ENCODE data around the gene WDFY1. TPM values are rescaled to one million over a fixed set of nuclear protein-coding genes. Genes with fewer than 3 reads are reported as not detected.

The WDFY1 gene
- total and polyA plus RNA-seq, 3 donors from 2014 or later: 29.5 to 62.9 (median 49.4) TPM

GRCh38 chr2:223888251-223888650 lies 56.9 kb downstream of the WDFY1 start:
- Histone ChIP-seq H3K27me3 (no peaks in the 10 kb centered on the region), H3K4me1 (no peaks in the 10 kb centered on the region), H3K9me3 (no peaks in the 10 kb centered on the region), H3K4me3 (no peak overlapping the region), H3K27ac (no peak overlapping the region), H3K36me3 (ENCODE audit: low read depth, missing control alignments) (no peaks in the 10 kb centered on the region)
- DNase-seq: no peak
- 98 to 100% methylated on average over 2 of the region's 2 CpGs for whole genome bisulfite sequencing, 2 donors
- TF ChIP-seq POLR2A (IDR thresholded peaks at IDR 0.05): no peak
- TF ChIP-seq, protein P1, sequence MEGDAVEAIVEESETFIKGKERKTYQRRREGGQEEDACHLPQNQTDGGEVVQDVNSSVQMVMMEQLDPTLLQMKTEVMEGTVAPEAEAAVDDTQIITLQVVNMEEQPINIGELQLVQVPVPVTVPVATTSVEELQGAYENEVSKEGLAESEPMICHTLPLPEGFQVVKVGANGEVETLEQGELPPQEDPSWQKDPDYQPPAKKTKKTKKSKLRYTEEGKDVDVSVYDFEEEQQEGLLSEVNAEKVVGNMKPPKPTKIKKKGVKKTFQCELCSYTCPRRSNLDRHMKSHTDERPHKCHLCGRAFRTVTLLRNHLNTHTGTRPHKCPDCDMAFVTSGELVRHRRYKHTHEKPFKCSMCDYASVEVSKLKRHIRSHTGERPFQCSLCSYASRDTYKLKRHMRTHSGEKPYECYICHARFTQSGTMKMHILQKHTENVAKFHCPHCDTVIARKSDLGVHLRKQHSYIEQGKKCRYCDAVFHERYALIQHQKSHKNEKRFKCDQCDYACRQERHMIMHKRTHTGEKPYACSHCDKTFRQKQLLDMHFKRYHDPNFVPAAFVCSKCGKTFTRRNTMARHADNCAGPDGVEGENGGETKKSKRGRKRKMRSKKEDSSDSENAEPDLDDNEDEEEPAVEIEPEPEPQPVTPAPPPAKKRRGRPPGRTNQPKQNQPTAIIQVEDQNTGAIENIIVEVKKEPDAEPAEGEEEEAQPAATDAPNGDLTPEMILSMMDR (IDR thresholded peaks at IDR 0.05): no peak
- intact Hi-C loops (cut with DNase I; ENCODE audit: low total_unique reads): no loop called here

DNA sequence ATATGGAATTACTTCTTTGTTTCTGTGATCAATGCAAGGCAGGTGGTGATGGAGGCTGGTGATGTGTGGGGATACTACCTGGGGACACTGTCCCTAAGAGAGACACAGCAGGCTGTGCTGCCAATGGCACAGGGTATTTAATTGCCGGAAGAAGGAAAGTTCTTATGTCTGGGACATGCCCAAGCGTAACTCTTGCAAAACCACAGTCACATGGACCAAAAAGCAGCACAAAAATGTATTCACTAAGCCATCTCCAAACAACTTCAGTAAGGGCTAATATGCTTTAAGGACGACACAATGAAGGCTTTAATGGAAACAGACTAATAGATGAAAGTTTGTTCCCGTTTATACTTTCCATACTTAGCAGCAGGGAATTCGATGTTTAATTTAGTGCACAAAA lies 58.0 kb downstream of the WDFY1 start:
- no peak for TF ChIP-seq POLR2A (IDR thresholded peaks at IDR 0.05)
- TF ChIP-seq, protein P1 (IDR thresholded peaks at IDR 0.05): no peak
- intact Hi-C loops (cut with DNase I; ENCODE audit: low total_unique reads): no loop called here
- H3K27me3 ChIP-seq: no peaks in the 10 kb centered on the region
- H3K36me3 ChIP-seq (ENCODE audit: low read depth, missing control alignments): no peaks in the 10 kb centered on the region
- no peaks in the 10 kb centered on the region for H3K9me3 ChIP-seq
- H3K27ac ChIP-seq: no peak overlapping the region
- no peak overlapping the region for H3K4me3 ChIP-seq
- no peak for DNase-seq
- 85 to 87% methylated on average over 5 of the region's 5 CpGs for WGBS, 2 donors
- no peaks in the 10 kb centered on the region for H3K4me1 ChIP-seq

DNA sequence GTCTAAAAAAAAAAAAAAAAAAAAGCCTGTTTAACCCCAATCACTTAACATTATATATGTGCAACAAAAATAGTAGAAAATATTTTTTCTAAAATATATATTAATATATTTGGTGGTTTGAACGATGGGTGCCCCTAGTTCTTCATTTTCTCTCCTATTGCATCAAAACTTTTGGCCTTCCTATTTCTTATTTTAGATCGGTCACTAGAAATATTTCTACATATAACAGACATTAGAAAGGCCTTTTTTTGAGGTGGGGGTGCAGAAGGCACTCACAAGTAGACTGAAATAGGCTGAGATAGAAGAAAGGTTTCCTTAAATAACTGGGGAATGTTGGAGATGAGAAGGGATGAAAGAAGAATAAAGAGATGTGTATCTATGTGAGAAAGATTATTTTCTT lies 58.4 kb downstream of the WDFY1 start:
- TF ChIP-seq, protein P1 (IDR thresholded peaks at IDR 0.05): no peak
- TF ChIP-seq POLR2A (IDR thresholded peaks at IDR 0.05): no peak
- Histone ChIP-seq H3K27ac (no peak overlapping the region), H3K36me3 (ENCODE audit: low read depth, missing control alignments) (no peaks in the 10 kb centered on the region), H3K9me3 (no peaks in the 10 kb centered on the region), H3K4me3 (no peak overlapping the region), H3K27me3 (no peaks in the 10 kb centered on the region), H3K4me1 (no peaks in the 10 kb centered on the region)
- DNase-seq: no peak
- 0% methylated on average over 2 of the region's 2 CpGs for WGBS, 2 donors
- intact Hi-C loops (cut with DNase I; ENCODE audit: low total_unique reads): no loop called here

DNA sequence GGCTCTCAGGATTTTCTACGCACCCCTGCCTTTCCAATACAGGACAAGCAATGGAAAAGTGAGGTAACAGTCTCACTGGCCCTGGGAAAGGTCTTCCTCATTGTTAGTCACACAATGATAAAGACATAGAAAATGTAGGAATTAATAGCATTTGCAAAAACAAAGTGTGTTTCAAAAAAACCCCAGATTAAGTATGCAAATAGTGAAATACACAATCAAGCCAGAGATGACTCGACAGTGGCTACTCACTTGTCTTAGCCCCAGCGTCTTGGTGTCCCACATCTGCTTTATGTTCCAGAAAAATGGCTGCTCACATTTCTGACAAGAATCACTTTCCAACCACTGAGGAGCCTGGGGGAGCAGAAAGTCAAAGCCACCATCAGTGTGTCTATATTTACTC lies 60.7 kb downstream of the WDFY1 start:
- DNase-seq: no peak
- H3K36me3 ChIP-seq (ENCODE audit: low read depth, missing control alignments): no peaks in the 10 kb centered on the region
- intact Hi-C loops (cut with DNase I; ENCODE audit: low total_unique reads): no loop called here
- H3K27me3 ChIP-seq: no peaks in the 10 kb centered on the region
- no peak overlapping the region for H3K27ac ChIP-seq
- WGBS, 2 donors: 87 to 95% methylated on average over 3 of the region's 3 CpGs
- no peak overlapping the region for H3K4me3 ChIP-seq
- no peaks in the 10 kb centered on the region for H3K4me1 ChIP-seq
- H3K9me3 ChIP-seq: no peaks in the 10 kb centered on the region
- no peak for TF ChIP-seq POLR2A (IDR thresholded peaks at IDR 0.05)
- TF ChIP-seq, protein P1 (IDR thresholded peaks at IDR 0.05): no peak

DNA sequence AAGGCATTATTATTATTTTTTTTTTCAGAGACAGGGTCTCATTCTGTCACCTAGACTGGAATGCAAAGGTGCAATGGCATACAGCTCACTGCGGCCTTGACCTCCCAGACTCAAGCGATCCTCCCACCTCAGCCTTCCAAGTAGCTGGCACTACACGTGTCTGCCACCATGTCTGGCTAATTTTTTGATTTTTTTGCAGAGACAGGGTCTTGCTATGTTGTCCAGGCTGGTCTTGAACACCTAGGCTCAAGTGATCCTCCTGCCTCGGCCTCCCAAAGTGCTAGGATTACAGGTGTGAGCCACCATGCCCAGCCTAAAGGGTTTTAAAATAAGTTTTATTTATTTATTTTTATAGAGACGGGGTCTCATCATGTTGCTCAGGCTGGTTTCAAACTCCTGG lies 62.4 kb downstream of the WDFY1 start:
- Histone ChIP-seq H3K27me3 (no peaks in the 10 kb centered on the region), H3K27ac (no peak overlapping the region), H3K4me1 (no peaks in the 10 kb centered on the region), H3K4me3 (no peak overlapping the region), H3K9me3 (no peaks in the 10 kb centered on the region), H3K36me3 (ENCODE audit: low read depth, missing control alignments) (no peaks in the 10 kb centered on the region)
- no peak for DNase-seq
- TF ChIP-seq, protein P1 (IDR thresholded peaks at IDR 0.05): no peak
- TF ChIP-seq POLR2A (IDR thresholded peaks at IDR 0.05): no peak
- intact Hi-C loops (cut with DNase I; ENCODE audit: low total_unique reads): no loop called here
- 84 to 86% methylated on average over 5 of the region's 5 CpGs for WGBS, 2 donors
